Activated gamma-delta T cell (primary cell): ENCODE measurements around the gene ST6GAL1.
A peak's percentile ranks its signal among the peaks of the same experiment; 100 is the strongest.
"Not testable (repeated sequence)": the region's sequence is repeated elsewhere in the genome, so short reads cannot be mapped to it uniquely, and the experiment has no call there.

ENCODE experiments used
- DNase-seq: peaks from one replicate; lab custom pipeline; 2025; lab: John Stamatoyannopoulos, UW
- total RNA-seq, 2 donors: gene quantifications; one replicate each; lab custom pipeline; 2026; lab: John Stamatoyannopoulos, UW

Gene ST6GAL1
- total RNA-seq, result 167 to 270 reads per million in 2 donors

GRCh38 chr3:186930143-186930640, at the start of gene ST6GAL1:
Gene ST6GAL1, plus strand, starts transcription at chr3:186930526. Its CDS starts 112,178 bp downstream, at chr3:187042704.
- DNase-seq, result peak; percentile 54

- DNase-seq, result no peak
These were observed 48.2 kb upstream of the ST6GAL1 start for GRCh38 chr3:186882150-186882524.

- no peak for DNase-seq
These were observed 47.2 kb upstream of the ST6GAL1 start for GRCh38 chr3:186882881-186883685.

- DNase-seq, result no peak
These were observed 46.7 kb upstream of the ST6GAL1 start for GRCh38 chr3:186883686-186884058.

- DNase-seq, result not testable (repeated sequence)
These were observed 45.5 kb upstream of the ST6GAL1 start for GRCh38 chr3:186884868-186885267.

GRCh38 chr3:186886202-186886981, 43.9 kb upstream of the ST6GAL1 start:
- DNase-seq, result no peak

- DNase-seq, result not testable (repeated sequence)
These were observed 42.8 kb upstream of the ST6GAL1 start for GRCh38 chr3:186887507-186887938.

- DNase-seq, result no peak
These were observed 41.8 kb upstream of the ST6GAL1 start for GRCh38 chr3:186888569-186888968.

- not testable (repeated sequence) for DNase-seq
These were observed 40.6 kb upstream of the ST6GAL1 start for GRCh38 chr3:186889698-186890097.

GRCh38 chr3:186890911-186891310, 39.4 kb upstream of the ST6GAL1 start:
- DNase-seq, result no peak

- not testable (repeated sequence) for DNase-seq
These were observed 37.3 kb upstream of the ST6GAL1 start for GRCh38 chr3:186893071-186893470.

GRCh38 chr3:186895406-186895805, 34.9 kb upstream of the ST6GAL1 start:
- no peak for DNase-seq

- DNase-seq, result no peak
These were observed 34.3 kb upstream of the ST6GAL1 start for GRCh38 chr3:186896006-186896405.

GRCh38 chr3:186896875-186897274, 33.5 kb upstream of the ST6GAL1 start:
- no peak for DNase-seq

- DNase-seq, result no peak
These were observed 29.1 kb upstream of the ST6GAL1 start for GRCh38 chr3:186901135-186901734.

GRCh38 chr3:186902154-186902553, 28.2 kb upstream of the ST6GAL1 start:
- no peak for DNase-seq

- DNase-seq, result no peak
These were observed 27.6 kb upstream of the ST6GAL1 start for GRCh38 chr3:186902713-186903112.

- not testable (repeated sequence) for DNase-seq
These were observed 26.6 kb upstream of the ST6GAL1 start for GRCh38 chr3:186903676-186904075.

GRCh38 chr3:186907075-186907474, 23.3 kb upstream of the ST6GAL1 start:
- not testable (repeated sequence) for DNase-seq

- DNase-seq, result no peak
These were observed 21.1 kb upstream of the ST6GAL1 start for GRCh38 chr3:186909078-186909853.
